ENCODE measurements around the gene POFUT2.

Gene POFUT2

DNA sequence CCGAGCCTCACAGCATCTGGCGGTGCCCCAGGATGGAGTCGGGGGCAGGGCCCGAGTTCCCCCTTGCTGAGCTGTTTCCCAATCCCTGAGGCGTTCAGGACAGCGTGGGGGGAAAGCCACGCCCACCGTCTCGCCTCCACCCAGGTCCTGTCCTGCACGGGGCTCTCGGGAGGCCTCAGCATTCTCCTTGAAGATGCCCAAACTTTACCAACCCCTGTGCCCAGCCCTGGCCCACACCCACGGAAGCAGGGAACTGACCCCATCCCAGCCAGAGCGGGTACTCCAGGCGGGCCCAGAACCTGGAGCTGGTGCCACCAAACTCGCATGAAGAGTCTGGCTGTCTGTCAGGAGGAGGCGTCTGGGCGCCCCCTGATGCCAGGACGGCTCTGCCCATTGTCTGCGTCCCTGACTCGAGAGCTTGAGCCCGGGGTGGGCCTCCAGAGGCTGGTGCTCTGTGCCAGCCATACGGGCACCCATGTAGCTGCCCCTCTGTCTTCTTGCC lies 35.3 kb upstream of the POFUT2 start:
- POLR2A ChIA-PET: no interaction called here
- H3K4me3 ChIP-seq (ENCODE audit: low read depth, low read length): no peak overlapping the region
- CTCF ChIA-PET: interaction anchor here (0.8 to 2.4 kb wide), 5 partner anchors 14 to 185 kb away, joined by 3 to 9 read pairs (median 3); no protein-coding TSS in a partner anchor
- TF ChIP-seq CTCF (IDR thresholded peaks at IDR 0.05; ENCODE audit: insufficient read depth, low read length, missing control alignments): no peak
- DNase-seq (ENCODE audit: low read depth, low spot score): no peak

DNA sequence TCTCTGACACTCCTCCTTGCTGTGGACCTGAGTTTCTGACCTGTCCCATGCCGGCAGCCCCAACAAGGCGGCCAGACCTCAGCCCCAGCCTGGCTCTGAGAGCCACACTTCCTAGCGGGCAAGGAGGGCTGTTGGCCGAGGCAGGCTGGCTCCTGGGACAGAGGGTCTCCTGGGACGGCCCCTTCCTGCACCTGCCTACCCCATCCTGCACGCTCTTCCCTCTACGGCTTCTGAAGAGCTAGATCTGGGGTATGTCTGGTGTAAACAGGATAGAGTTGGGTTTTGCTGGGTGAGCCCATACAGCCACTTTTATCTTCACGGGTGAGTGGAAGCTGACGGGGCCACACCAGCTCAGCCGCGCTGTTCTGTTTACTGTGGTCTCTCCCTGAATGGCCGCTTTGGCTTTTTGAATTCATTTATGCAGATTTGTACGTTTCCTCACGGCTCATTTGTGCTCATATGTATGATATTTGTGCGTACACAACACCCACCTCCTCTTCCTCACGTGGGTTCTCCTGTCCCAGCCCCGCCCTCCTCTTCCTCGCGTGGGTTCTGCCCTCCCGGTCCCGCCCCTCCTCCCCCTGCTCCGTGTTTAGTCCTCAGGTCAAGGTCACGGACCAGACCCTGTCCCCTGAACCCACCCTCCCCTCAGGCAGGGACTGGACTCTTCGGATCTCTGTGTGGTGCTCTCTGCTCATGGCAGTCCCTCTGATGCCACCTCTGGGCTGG lies 34.7 kb upstream of the POFUT2 start:
- TF ChIP-seq CTCF (IDR thresholded peaks at IDR 0.05; ENCODE audit: insufficient read depth, low read length, missing control alignments): no peak
- ChIA-PET POLR2A (no interaction called here), CTCF (interaction anchor here (1.3 to 2.4 kb wide), 2 partner anchors 14 to 117 kb away, joined by 3 to 9 read pairs; no protein-coding TSS in a partner anchor)
- no peak overlapping the region for H3K4me3 ChIP-seq (ENCODE audit: low read depth, low read length)
- DNase-seq (ENCODE audit: low read depth, low spot score): no peak

DNA sequence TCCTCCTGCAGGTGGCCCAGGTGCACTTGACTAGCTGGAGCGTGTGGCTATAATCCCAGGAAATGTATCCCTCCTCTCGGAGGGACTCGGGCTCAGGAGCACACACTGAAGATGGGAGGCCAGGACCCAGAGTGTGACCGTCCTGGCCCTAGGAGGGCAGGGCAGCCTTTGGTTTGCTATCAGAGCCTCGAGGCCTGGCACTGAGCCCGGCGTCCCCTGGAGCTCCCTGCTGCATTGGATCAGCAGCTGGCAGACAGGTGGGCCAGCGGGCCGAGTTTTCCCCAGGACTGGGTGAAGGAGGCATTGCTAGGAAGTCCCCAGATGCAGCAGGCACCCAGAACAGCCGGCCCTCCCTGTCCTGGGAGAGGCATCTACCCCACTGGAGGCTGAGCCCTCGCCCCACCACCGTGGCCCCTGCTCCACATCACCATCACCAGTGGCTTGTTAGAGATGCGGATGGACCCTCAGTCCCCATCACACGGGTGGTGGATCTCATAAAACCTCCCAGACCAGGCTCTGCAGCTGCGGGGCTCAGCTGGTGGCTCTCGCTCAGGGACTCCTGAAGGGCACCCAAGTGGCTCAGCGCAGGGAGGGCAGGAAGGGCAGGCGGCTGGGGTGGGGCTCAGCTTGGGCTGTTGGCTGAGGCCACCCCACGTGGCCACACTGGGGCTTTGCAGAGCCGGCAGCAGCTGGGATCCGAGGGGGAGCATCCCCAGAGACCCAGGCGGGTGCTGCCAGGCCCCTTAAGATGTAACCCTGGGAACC lies 32.7 kb upstream of the POFUT2 start:
- no peak for DNase-seq (ENCODE audit: low read depth, low spot score)
- TF ChIP-seq CTCF (IDR thresholded peaks at IDR 0.05; ENCODE audit: insufficient read depth, low read length, missing control alignments): no peak
- no peak overlapping the region for H3K4me3 ChIP-seq (ENCODE audit: low read depth, low read length)
- ChIA-PET POLR2A (no interaction called here), CTCF (interaction anchor here (1.0 to 4.0 kb wide), 3 partner anchors 10 to 44 kb away, joined by 3 to 25 read pairs (median 3); no protein-coding TSS in a partner anchor)

GRCh38 chr21:45319461-45320211 lies 31.9 kb upstream of the POFUT2 start:
- no peak for TF ChIP-seq CTCF (IDR thresholded peaks at IDR 0.05; ENCODE audit: insufficient read depth, low read length, missing control alignments)
- POLR2A ChIA-PET: no interaction called here
- CTCF ChIA-PET: interaction anchor here (1.0 to 4.0 kb wide), 3 partner anchors 11 to 45 kb away, joined by 3 to 25 read pairs (median 3); no protein-coding TSS in a partner anchor
- no peak for DNase-seq (ENCODE audit: low read depth, low spot score)
- no peak overlapping the region for H3K4me3 ChIP-seq (ENCODE audit: low read depth, low read length)

DNA sequence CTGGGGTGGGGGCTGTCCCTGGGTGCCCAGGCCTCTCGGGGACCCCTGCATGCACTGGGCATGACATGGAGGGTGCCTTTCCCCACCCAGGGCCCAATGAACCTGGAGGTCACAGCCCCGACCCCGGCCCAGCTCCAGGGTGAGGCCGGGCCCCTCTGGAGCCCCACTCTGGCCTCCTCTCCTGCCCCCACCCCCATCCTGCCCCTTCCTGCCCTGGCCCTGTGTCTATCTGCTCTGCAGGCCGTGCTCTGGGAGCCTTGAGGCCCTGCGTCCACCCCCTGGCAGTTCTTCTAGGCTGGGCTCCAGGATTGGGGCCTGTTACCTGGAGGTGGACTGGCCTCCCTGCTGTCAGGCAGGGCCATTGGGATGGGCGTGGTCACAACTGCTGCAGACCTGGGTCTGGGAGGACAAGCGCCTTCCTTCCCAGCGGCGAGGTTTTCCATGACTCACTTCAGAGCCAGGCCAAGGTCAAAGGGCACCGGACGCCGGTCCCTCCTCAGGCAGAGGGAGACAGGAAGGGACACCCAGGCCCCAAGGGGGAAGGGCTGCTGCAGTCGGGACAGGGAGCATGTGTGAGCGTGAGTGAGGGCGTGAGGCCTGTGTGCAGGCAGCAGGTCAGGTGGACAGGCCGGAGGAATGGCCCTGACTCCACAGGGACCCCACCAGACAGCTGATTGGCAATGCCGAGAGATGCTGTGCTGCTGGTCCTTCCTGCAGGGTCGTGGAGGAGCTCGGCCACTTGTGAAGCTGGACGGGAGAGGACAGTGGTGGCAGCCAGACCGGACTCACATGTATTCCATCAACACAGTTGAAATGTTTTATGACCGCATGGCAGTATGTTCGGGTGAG lies 31.1 kb upstream of the POFUT2 start:
- ChIA-PET CTCF (interaction anchor here (1.5 to 4.0 kb wide), 2 partner anchors 9 to 10 kb away, joined by 5 to 25 read pairs; no protein-coding TSS in a partner anchor), POLR2A (no interaction called here)
- no peak for DNase-seq (ENCODE audit: low read depth, low spot score)

More for the DNA sequence above, 31.1 kb upstream of the POFUT2 start:
- no peak overlapping the region for H3K4me3 ChIP-seq (ENCODE audit: low read depth, low read length)
- TF ChIP-seq CTCF (IDR thresholded peaks at IDR 0.05; ENCODE audit: insufficient read depth, low read length, missing control alignments): no peak

Data from AG04449 (cell line).